Omental fat pad (tissue), 4 donors: Measurements from ENCODE around the gene MRPL14. TPM values are rescaled to one million over a fixed set of nuclear protein-coding genes. Genes with fewer than 3 reads are reported as not detected.
A peak's percentile ranks its signal among the peaks of the same experiment; 100 is the strongest.

ENCODE experiments used
- ATAC-seq: fragments of 150-250 bp; one replicate; pipeline ENCODE4 v1.9.1; 2016; ENCODE audit warnings: mild to moderate bottlenecking, moderate library complexity; ENCODE audit not compliant: low FRiP score
- DNase-seq: peaks from one replicate; pipeline ENCODE4 v3.0.0-alpha.2; 2019; ENCODE audit warnings: low spot score
- CTCF ChIP-seq, 3 donors: fragments of 450-650 bp; IDR thresholded peaks; one replicate each; pipeline ENCODE4 v1.5.1; 2016 to 2017; ENCODE audit warnings: antibody characterized with exemption in 3 of 3, mild to moderate bottlenecking in 3 of 3, moderate library complexity in 2 of 3
- total RNA-seq, 4 donors: library from RNA; depleted of rRNA; stranded (reverse); fragments of >200 nt; gene quantifications; one replicate each; pipeline ENCODE4 v1.1.0, GENCODE V29; 2016

MRPL14 gene
- total RNA-seq, 4 donors from 2014 or later, result 29.2 to 36.3 (median 35.5) TPM

GRCh38 chr6:44074813-44075646, 52.2 kb downstream of the MRPL14 start:
- no peak for TF ChIP-seq CTCF (IDR thresholded peaks at IDR 0.05)
- DNase-seq, result no peak
- peak; percentile 2 for ATAC-seq

- peak in 2 of 3 donors; percentile 67 to 78 for TF ChIP-seq CTCF (IDR thresholded peaks at IDR 0.05)
- ATAC-seq (peak; percentile 48), DNase-seq (no peak)
These were observed 52.8 kb downstream of the MRPL14 start for GRCh38 chr6:44074439-44074812.

GRCh38 chr6:44073612-44074438, 53.4 kb downstream of the MRPL14 start:
- DNase-seq, result no peak
- no peak for TF ChIP-seq CTCF (IDR thresholded peaks at IDR 0.05)
- ATAC-seq, result peak; percentile 12

- DNase-seq, result no peak
- peak; percentile 35 for ATAC-seq
- TF ChIP-seq CTCF (IDR thresholded peaks at IDR 0.05), result no peak
These were observed 54.2 kb downstream of the MRPL14 start for GRCh38 chr6:44072959-44073611.

- ATAC-seq (peak; percentile 3), DNase-seq (no peak)
- TF ChIP-seq CTCF (IDR thresholded peaks at IDR 0.05), result no peak
These were observed 54.7 kb downstream of the MRPL14 start for GRCh38 chr6:44072452-44072958.

GRCh38 chr6:44071670-44072451, 55.4 kb downstream of the MRPL14 start:
- ATAC-seq, result no peak
- TF ChIP-seq CTCF (IDR thresholded peaks at IDR 0.05), result no peak
- no peak for DNase-seq
